Measurements from ENCODE around the gene AADACL2. TPM values are rescaled to one million over a fixed set of nuclear protein-coding genes. Genes with fewer than 3 reads are reported as not detected.
A peak's percentile ranks its signal among the peaks of the same experiment; 100 is the strongest.

Gene AADACL2
- total and polyA plus RNA-seq, 4 donors = not detected

DNA sequence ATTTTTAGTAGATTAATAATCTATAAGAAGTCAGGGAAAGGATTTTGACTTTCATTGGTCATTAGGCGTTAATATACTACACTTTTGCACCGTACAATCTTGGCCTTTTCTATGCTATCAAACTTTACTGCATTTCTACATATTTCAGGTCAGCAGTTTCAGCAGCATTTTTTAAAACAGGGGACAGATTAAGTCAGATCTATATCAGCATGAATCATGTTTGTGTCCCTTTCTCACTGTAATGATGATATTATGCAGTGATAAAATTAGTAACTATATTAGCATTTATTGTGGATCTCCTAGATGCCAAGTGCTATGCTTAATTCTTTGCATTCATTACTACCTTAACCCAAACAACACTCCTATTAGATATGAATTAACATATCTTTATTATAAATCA is 59.9 kb downstream of the AADACL2 start (continued):
- no peak for TF ChIP-seq TAF1 (conservative IDR thresholded peaks at IDR 0.05)
- no peak for TF ChIP-seq HNF4G (IDR thresholded peaks at IDR 0.05)
- TF ChIP-seq JUND (IDR thresholded peaks at IDR 0.05) = no peak

DNA sequence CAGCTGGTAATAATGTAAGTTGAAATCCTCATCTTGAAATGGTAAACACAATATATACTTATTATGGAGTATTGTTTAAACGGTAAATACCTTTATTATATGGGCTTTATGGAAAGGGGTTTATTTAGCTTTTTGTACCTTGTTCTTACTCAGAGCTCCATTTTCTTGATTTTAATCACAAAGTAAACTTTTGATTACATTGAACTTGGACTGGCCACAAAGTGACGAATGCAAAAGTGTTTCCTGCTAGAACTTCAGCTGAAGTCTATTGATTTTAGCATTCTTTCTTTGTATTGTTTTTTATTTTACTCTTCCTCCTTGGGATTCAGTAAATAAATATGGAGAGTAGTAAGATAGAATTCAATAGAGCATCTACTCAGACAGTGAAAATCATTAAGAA is 60.4 kb downstream of the AADACL2 start:
- Histone ChIP-seq H3K9me3 (ENCODE audit: control insufficient read depth in 4 of 4, low read length in 3 of 4) (no peaks in the 10 kb centered on the region), H3K27ac (ENCODE audit: low read depth in 1 of 2, low read length in 2 of 2) (no peak overlapping the region), H3K36me3 (ENCODE audit: control insufficient read depth in 4 of 4, insufficient read depth in 3 of 4, low read depth in 1 of 4, low read length in 3 of 4) (no peaks in the 10 kb centered on the region), H3K4me3 (ENCODE audit: low read depth in 1 of 3, low read length in 3 of 3) (no peak overlapping the region), H3K4me1 (ENCODE audit: control insufficient read depth in 4 of 4, insufficient read depth in 4 of 4, low read length in 3 of 4) (peaks cover 0 to 4% (median 1%) of the 10 kb centered on the region in 4 donors), H3K27me3 (ENCODE audit: control insufficient read depth in 4 of 4, insufficient read depth in 4 of 4, low read length in 3 of 4) (no peaks in the 10 kb centered on the region), H3K9ac (ENCODE audit: low read depth in 1 of 2, low read length in 2 of 2) (no peak overlapping the region)
- WGBS = 49% methylated on average over 2 of the region's 2 CpGs
- no peak for DNase-seq (ENCODE audit: low spot score)
- TF ChIP-seq HNF4G (IDR thresholded peaks at IDR 0.05) (no peak), YY1 (IDR thresholded peaks at IDR 0.05) (peak; percentile 41), RAD21 (IDR thresholded peaks at IDR 0.05) (no peak), SP1 (IDR thresholded peaks at IDR 0.05) (no peak), FOXA2 (IDR thresholded peaks at IDR 0.05) (no peak), TAF1 (conservative IDR thresholded peaks at IDR 0.05) (no peak), NR2F2 (IDR thresholded peaks at IDR 0.05) (no peak), HNF4A (conservative IDR thresholded peaks at IDR 0.05) (peak in 1 of 2 donors; percentile 45), EGR1 (IDR thresholded peaks at IDR 0.05; ENCODE audit: low read depth in 2 of 2) (no peak), RXRA (IDR thresholded peaks at IDR 0.05) (peak in 1 of 2 donors; percentile 18)
- TF ChIP-seq, protein P1, sequence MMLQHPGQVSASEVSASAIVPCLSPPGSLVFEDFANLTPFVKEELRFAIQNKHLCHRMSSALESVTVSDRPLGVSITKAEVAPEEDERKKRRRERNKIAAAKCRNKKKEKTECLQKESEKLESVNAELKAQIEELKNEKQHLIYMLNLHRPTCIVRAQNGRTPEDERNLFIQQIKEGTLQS (IDR thresholded peaks at IDR 0.05) = no peak
- TF ChIP-seq, protein P2, sequence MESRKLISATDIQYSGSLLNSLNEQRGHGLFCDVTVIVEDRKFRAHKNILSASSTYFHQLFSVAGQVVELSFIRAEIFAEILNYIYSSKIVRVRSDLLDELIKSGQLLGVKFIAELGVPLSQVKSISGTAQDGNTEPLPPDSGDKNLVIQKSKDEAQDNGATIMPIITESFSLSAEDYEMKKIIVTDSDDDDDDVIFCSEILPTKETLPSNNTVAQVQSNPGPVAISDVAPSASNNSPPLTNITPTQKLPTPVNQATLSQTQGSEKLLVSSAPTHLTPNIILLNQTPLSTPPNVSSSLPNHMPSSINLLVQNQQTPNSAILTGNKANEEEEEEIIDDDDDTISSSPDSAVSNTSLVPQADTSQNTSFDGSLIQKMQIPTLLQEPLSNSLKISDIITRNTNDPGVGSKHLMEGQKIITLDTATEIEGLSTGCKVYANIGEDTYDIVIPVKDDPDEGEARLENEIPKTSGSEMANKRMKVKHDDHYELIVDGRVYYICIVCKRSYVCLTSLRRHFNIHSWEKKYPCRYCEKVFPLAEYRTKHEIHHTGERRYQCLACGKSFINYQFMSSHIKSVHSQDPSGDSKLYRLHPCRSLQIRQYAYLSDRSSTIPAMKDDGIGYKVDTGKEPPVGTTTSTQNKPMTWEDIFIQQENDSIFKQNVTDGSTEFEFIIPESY (IDR thresholded peaks at IDR 0.05) = no peak
- TF ChIP-seq, protein P3, sequence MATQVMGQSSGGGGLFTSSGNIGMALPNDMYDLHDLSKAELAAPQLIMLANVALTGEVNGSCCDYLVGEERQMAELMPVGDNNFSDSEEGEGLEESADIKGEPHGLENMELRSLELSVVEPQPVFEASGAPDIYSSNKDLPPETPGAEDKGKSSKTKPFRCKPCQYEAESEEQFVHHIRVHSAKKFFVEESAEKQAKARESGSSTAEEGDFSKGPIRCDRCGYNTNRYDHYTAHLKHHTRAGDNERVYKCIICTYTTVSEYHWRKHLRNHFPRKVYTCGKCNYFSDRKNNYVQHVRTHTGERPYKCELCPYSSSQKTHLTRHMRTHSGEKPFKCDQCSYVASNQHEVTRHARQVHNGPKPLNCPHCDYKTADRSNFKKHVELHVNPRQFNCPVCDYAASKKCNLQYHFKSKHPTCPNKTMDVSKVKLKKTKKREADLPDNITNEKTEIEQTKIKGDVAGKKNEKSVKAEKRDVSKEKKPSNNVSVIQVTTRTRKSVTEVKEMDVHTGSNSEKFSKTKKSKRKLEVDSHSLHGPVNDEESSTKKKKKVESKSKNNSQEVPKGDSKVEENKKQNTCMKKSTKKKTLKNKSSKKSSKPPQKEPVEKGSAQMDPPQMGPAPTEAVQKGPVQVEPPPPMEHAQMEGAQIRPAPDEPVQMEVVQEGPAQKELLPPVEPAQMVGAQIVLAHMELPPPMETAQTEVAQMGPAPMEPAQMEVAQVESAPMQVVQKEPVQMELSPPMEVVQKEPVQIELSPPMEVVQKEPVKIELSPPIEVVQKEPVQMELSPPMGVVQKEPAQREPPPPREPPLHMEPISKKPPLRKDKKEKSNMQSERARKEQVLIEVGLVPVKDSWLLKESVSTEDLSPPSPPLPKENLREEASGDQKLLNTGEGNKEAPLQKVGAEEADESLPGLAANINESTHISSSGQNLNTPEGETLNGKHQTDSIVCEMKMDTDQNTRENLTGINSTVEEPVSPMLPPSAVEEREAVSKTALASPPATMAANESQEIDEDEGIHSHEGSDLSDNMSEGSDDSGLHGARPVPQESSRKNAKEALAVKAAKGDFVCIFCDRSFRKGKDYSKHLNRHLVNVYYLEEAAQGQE (IDR thresholded peaks at IDR 0.05) = no peak
- TF ChIP-seq, protein P4, sequence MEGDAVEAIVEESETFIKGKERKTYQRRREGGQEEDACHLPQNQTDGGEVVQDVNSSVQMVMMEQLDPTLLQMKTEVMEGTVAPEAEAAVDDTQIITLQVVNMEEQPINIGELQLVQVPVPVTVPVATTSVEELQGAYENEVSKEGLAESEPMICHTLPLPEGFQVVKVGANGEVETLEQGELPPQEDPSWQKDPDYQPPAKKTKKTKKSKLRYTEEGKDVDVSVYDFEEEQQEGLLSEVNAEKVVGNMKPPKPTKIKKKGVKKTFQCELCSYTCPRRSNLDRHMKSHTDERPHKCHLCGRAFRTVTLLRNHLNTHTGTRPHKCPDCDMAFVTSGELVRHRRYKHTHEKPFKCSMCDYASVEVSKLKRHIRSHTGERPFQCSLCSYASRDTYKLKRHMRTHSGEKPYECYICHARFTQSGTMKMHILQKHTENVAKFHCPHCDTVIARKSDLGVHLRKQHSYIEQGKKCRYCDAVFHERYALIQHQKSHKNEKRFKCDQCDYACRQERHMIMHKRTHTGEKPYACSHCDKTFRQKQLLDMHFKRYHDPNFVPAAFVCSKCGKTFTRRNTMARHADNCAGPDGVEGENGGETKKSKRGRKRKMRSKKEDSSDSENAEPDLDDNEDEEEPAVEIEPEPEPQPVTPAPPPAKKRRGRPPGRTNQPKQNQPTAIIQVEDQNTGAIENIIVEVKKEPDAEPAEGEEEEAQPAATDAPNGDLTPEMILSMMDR (IDR thresholded peaks at IDR 0.05; ENCODE audit: low read depth, low read length, missing input control) = no peak

Measured in liver (tissue), 9 donors.